ES-I3 (cell line): ENCODE results near the gene SUV39H1.
A peak's percentile ranks its signal among the peaks of the same experiment; 100 is the strongest.

Experiments
- H3K36me3 ChIP-seq: 2 replicates; pipeline ENCODE4 v1.6.1; 2013; ENCODE audit warnings: mild to moderate bottlenecking, low read length, control low read depth, moderate library complexity; ENCODE audit not compliant: insufficient read depth
- H3K4me1 ChIP-seq: 2 replicates; pipeline ENCODE4 v1.6.1; 2013; ENCODE audit warnings: mild to moderate bottlenecking, control low read depth, low read length; ENCODE audit not compliant: insufficient read depth
- H3K9ac ChIP-seq: 2 replicates; pipeline ENCODE4 v1.6.1; 2013; ENCODE audit warnings: low read depth, mild to moderate bottlenecking, low read length, moderate library complexity
- H3K9me3 ChIP-seq: 2 replicates; pipeline ENCODE4 v1.6.1; 2013; ENCODE audit warnings: mild to moderate bottlenecking, low read length, moderate library complexity; ENCODE audit not compliant: control insufficient read depth, insufficient read depth

SUV39H1 gene

GRCh38 chrX:48714573-48714972, 18.0 kb downstream of the SUV39H1 start:
- H3K9me3 ChIP-seq = no peaks in the 10 kb centered on the region
- no peaks in the 10 kb centered on the region for H3K4me1 ChIP-seq
- H3K36me3 ChIP-seq = no peaks in the 10 kb centered on the region
- no peak overlapping the region for H3K9ac ChIP-seq

- no peaks in the 10 kb centered on the region for H3K9me3 ChIP-seq
- H3K36me3 ChIP-seq = no peaks in the 10 kb centered on the region
- no peaks in the 10 kb centered on the region for H3K4me1 ChIP-seq
- H3K9ac ChIP-seq = no peak overlapping the region
Observed at GRCh38 chrX:48715072-48715471, 18.5 kb downstream of the SUV39H1 start.

GRCh38 chrX:48715876-48716502, 19.5 kb downstream of the SUV39H1 start:
- no peak overlapping the region for H3K9ac ChIP-seq
- H3K36me3 ChIP-seq = no peaks in the 10 kb centered on the region
- H3K4me1 ChIP-seq = no peaks in the 10 kb centered on the region
- H3K9me3 ChIP-seq = no peaks in the 10 kb centered on the region

GRCh38 chrX:48719958-48720357, 23.4 kb downstream of the SUV39H1 start:
- peaks cover 3% of the 10 kb centered on the region; the same call in 1 of the 2 replicates for H3K9me3 ChIP-seq
- no peak overlapping the region for H3K9ac ChIP-seq
- no peaks in the 10 kb centered on the region for H3K4me1 ChIP-seq
- H3K36me3 ChIP-seq = no peaks in the 10 kb centered on the region

- no peak overlapping the region for H3K9ac ChIP-seq
Observed at GRCh38 chrX:48720577-48721250, 24.2 kb downstream of the SUV39H1 start.

GRCh38 chrX:48721916-48722315, 25.4 kb downstream of the SUV39H1 start:
- Histone ChIP-seq H3K36me3 (no peaks in the 10 kb centered on the region), H3K9ac (no peak overlapping the region), H3K9me3 (peaks cover 3% of the 10 kb centered on the region; the same call in 1 of the 2 replicates), H3K4me1 (no peaks in the 10 kb centered on the region)

More at GRCh38 chrX:48720577-48721250, 24.2 kb downstream of the SUV39H1 start:
- Histone ChIP-seq H3K36me3 (no peaks in the 10 kb centered on the region), H3K9me3 (peaks cover 3% of the 10 kb centered on the region; the same call in 1 of the 2 replicates), H3K4me1 (no peaks in the 10 kb centered on the region)

GRCh38 chrX:48726596-48726995, 30.1 kb downstream of the SUV39H1 start:
- H3K9me3 ChIP-seq = no peaks in the 10 kb centered on the region
- no peaks in the 10 kb centered on the region for H3K36me3 ChIP-seq
- H3K9ac ChIP-seq = no peak overlapping the region
- no peaks in the 10 kb centered on the region for H3K4me1 ChIP-seq

- no peaks in the 10 kb centered on the region for H3K36me3 ChIP-seq
- H3K4me1 ChIP-seq = no peaks in the 10 kb centered on the region
- H3K9ac ChIP-seq = no peak overlapping the region
- no peaks in the 10 kb centered on the region for H3K9me3 ChIP-seq
Observed at GRCh38 chrX:48728653-48729052, 32.1 kb downstream of the SUV39H1 start.

- H3K9me3 ChIP-seq = no peaks in the 10 kb centered on the region
- peak overlapping the region; percentile 39; the same call in 1 of the 2 replicates for H3K9ac ChIP-seq
- H3K4me1 ChIP-seq = peaks cover 3% of the 10 kb centered on the region; the same call in 1 of the 2 replicates
- no peaks in the 10 kb centered on the region for H3K36me3 ChIP-seq
Observed at GRCh38 chrX:48736303-48736702, 39.8 kb downstream of the SUV39H1 start.

GRCh38 chrX:48736878-48737212, 40.3 kb downstream of the SUV39H1 start:
- Histone ChIP-seq H3K4me1 (peaks cover 3% of the 10 kb centered on the region; the same call in 1 of the 2 replicates), H3K36me3 (no peaks in the 10 kb centered on the region), H3K9ac (peak overlapping the region; percentile 39), H3K9me3 (no peaks in the 10 kb centered on the region)

- H3K4me1 ChIP-seq = peaks cover 3% of the 10 kb centered on the region; the same call in 1 of the 2 replicates
- peak overlapping the region; percentile 63 for H3K9ac ChIP-seq
- no peaks in the 10 kb centered on the region for H3K36me3 ChIP-seq
- no peaks in the 10 kb centered on the region for H3K9me3 ChIP-seq
Observed at GRCh38 chrX:48737213-48737938, 40.8 kb downstream of the SUV39H1 start.

- Histone ChIP-seq H3K4me1 (peaks cover 3% of the 10 kb centered on the region; the same call in 1 of the 2 replicates), H3K9me3 (no peaks in the 10 kb centered on the region), H3K36me3 (no peaks in the 10 kb centered on the region), H3K9ac (peak overlapping the region; percentile 63)
Observed at GRCh38 chrX:48737940-48738339, 41.4 kb downstream of the SUV39H1 start.

GRCh38 chrX:48741834-48742233, 45.3 kb downstream of the SUV39H1 start:
- Histone ChIP-seq H3K9me3 (no peaks in the 10 kb centered on the region), H3K9ac (no peak overlapping the region), H3K4me1 (peaks cover 3% of the 10 kb centered on the region; the same call in 1 of the 2 replicates), H3K36me3 (no peaks in the 10 kb centered on the region)

GRCh38 chrX:48745222-48745621, 48.7 kb downstream of the SUV39H1 start:
- Histone ChIP-seq H3K9ac (no peak overlapping the region), H3K9me3 (no peaks in the 10 kb centered on the region), H3K4me1 (no peaks in the 10 kb centered on the region; the same call in 1 of the 2 replicates), H3K36me3 (no peaks in the 10 kb centered on the region)
